Measurements from ENCODE around the gene TUBA4A. TPM values are rescaled to one million over a fixed set of nuclear protein-coding genes. Genes with fewer than 3 reads are reported as not detected.

Gene TUBA4A
- total and polyA plus RNA-seq, 2 of the 8 experiments (the other 6 are each of a cell fraction or from before 2014, with no cell fraction given): 67.3 to 172 TPM

- TF ChIP-seq, protein P1, sequence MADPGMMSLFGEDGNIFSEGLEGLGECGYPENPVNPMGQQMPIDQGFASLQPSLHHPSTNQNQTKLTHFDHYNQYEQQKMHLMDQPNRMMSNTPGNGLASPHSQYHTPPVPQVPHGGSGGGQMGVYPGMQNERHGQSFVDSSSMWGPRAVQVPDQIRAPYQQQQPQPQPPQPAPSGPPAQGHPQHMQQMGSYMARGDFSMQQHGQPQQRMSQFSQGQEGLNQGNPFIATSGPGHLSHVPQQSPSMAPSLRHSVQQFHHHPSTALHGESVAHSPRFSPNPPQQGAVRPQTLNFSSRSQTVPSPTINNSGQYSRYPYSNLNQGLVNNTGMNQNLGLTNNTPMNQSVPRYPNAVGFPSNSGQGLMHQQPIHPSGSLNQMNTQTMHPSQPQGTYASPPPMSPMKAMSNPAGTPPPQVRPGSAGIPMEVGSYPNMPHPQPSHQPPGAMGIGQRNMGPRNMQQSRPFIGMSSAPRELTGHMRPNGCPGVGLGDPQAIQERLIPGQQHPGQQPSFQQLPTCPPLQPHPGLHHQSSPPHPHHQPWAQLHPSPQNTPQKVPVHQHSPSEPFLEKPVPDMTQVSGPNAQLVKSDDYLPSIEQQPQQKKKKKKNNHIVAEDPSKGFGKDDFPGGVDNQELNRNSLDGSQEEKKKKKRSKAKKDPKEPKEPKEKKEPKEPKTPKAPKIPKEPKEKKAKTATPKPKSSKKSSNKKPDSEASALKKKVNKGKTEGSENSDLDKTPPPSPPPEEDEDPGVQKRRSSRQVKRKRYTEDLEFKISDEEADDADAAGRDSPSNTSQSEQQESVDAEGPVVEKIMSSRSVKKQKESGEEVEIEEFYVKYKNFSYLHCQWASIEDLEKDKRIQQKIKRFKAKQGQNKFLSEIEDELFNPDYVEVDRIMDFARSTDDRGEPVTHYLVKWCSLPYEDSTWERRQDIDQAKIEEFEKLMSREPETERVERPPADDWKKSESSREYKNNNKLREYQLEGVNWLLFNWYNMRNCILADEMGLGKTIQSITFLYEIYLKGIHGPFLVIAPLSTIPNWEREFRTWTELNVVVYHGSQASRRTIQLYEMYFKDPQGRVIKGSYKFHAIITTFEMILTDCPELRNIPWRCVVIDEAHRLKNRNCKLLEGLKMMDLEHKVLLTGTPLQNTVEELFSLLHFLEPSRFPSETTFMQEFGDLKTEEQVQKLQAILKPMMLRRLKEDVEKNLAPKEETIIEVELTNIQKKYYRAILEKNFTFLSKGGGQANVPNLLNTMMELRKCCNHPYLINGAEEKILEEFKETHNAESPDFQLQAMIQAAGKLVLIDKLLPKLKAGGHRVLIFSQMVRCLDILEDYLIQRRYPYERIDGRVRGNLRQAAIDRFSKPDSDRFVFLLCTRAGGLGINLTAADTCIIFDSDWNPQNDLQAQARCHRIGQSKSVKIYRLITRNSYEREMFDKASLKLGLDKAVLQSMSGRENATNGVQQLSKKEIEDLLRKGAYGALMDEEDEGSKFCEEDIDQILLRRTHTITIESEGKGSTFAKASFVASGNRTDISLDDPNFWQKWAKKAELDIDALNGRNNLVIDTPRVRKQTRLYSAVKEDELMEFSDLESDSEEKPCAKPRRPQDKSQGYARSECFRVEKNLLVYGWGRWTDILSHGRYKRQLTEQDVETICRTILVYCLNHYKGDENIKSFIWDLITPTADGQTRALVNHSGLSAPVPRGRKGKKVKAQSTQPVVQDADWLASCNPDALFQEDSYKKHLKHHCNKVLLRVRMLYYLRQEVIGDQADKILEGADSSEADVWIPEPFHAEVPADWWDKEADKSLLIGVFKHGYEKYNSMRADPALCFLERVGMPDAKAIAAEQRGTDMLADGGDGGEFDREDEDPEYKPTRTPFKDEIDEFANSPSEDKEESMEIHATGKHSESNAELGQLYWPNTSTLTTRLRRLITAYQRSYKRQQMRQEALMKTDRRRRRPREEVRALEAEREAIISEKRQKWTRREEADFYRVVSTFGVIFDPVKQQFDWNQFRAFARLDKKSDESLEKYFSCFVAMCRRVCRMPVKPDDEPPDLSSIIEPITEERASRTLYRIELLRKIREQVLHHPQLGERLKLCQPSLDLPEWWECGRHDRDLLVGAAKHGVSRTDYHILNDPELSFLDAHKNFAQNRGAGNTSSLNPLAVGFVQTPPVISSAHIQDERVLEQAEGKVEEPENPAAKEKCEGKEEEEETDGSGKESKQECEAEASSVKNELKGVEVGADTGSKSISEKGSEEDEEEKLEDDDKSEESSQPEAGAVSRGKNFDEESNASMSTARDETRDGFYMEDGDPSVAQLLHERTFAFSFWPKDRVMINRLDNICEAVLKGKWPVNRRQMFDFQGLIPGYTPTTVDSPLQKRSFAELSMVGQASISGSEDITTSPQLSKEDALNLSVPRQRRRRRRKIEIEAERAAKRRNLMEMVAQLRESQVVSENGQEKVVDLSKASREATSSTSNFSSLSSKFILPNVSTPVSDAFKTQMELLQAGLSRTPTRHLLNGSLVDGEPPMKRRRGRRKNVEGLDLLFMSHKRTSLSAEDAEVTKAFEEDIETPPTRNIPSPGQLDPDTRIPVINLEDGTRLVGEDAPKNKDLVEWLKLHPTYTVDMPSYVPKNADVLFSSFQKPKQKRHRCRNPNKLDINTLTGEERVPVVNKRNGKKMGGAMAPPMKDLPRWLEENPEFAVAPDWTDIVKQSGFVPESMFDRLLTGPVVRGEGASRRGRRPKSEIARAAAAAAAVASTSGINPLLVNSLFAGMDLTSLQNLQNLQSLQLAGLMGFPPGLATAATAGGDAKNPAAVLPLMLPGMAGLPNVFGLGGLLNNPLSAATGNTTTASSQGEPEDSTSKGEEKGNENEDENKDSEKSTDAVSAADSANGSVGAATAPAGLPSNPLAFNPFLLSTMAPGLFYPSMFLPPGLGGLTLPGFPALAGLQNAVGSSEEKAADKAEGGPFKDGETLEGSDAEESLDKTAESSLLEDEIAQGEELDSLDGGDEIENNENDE (IDR thresholded peaks at IDR 0.05; ENCODE audit: insufficient replicate concordance, low read length): no peak
- TF ChIP-seq YY1 (IDR thresholded peaks at IDR 0.05; ENCODE audit: low read depth, low read length): no peak
- TF ChIP-seq TEAD4 (IDR thresholded peaks at IDR 0.05; ENCODE audit: low read depth, low read length): no peak
- no peak for TF ChIP-seq TAF1 (IDR thresholded peaks at IDR 0.05; ENCODE audit: low read depth, low read length)
- TF ChIP-seq POU5F1 (IDR thresholded peaks at IDR 0.05; ENCODE audit: low read depth, low read length): no peak
- TF ChIP-seq SAP30 (IDR thresholded peaks at IDR 0.05; ENCODE audit: insufficient read depth, insufficient replicate concordance, low read length): no peak
- no peak for TF ChIP-seq RFX5 (IDR thresholded peaks at IDR 0.05; ENCODE audit: borderline replicate concordance, low read depth, low read length)
- TF ChIP-seq CEBPB (IDR thresholded peaks at IDR 0.05; ENCODE audit: low read depth, low read length): no peak
- TF ChIP-seq SP1 (IDR thresholded peaks at IDR 0.05; ENCODE audit: low read depth, low read length): no peak
- no peak for TF ChIP-seq JUN (IDR thresholded peaks at IDR 0.05; ENCODE audit: low read depth, low read length)
- TF ChIP-seq SIX5 (IDR thresholded peaks at IDR 0.05; ENCODE audit: low read depth, low read length): no peak
- no peak for TF ChIP-seq KDM1A (IDR thresholded peaks at IDR 0.05; ENCODE audit: borderline replicate concordance, low read length)
- TF ChIP-seq, protein P2, sequence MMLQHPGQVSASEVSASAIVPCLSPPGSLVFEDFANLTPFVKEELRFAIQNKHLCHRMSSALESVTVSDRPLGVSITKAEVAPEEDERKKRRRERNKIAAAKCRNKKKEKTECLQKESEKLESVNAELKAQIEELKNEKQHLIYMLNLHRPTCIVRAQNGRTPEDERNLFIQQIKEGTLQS (IDR thresholded peaks at IDR 0.05; ENCODE audit: insufficient read depth, low read depth, low read length): no peak
Observed at GRCh38 chr2:219214786-219215185, 38.9 kb downstream of the TUBA4A start (continued).

Data from H1 (cell line).